Lower lobe of right lung (tissue), 2 donors: Measurements from ENCODE around the gene FHIT. TPM values are rescaled to one million over a fixed set of nuclear protein-coding genes. Genes with fewer than 3 reads are reported as not detected.

Experiments used
- ATAC-seq, 2 donors: fragments of 200-7000 bp; cut with Tn5 transposase; one replicate each; pipeline ENCODE4 v1.9.1; 2020 to 2022; ENCODE audit warnings: mild to moderate bottlenecking in 2 of 2, moderate library complexity in 2 of 2
- DNase-seq: peaks from one replicate; pipeline ENCODE4 v3.0.0-alpha.2; 2020
- H3K27ac ChIP-seq: fragments of 200-600 bp; one replicate; pipeline ENCODE4 v1.8.0; 2022
- H3K27me3 ChIP-seq: fragments of 200-600 bp; one replicate; pipeline ENCODE4 v1.8.0; 2022; ENCODE audit warnings: low read depth
- H3K36me3 ChIP-seq: fragments of 200-600 bp; one replicate; pipeline ENCODE4 v1.8.0; 2022; ENCODE audit warnings: mild to moderate bottlenecking
- H3K4me1 ChIP-seq: fragments of 200-600 bp; one replicate; pipeline ENCODE4 v1.8.0; 2022
- H3K4me3 ChIP-seq: fragments of 200-600 bp; one replicate; pipeline ENCODE4 v1.8.0; 2022; ENCODE audit warnings: mild to moderate bottlenecking
- H3K9me3 ChIP-seq: fragments of 200-600 bp; one replicate; pipeline ENCODE4 v1.8.0; 2022
- CTCF ChIP-seq: fragments of 200-600 bp; IDR thresholded peaks from one replicate; pipeline ENCODE4 v1.8.0; 2022; ENCODE audit warnings: antibody characterized with exemption, mild to moderate bottlenecking
- intact Hi-C: fragments of 100-400 bp; cut with DNase I; formaldehyde crosslinking; loops from one replicate; pipeline ENCODE4 v1.11.0; 2022
- total RNA-seq: library from RNA; stranded (reverse); fragmentation: NEBNext Ultra II Directional; extraction: Animal tissue kit (Norgen Biotek cat#: 25700); gene quantifications from one replicate; pipeline ENCODE4 v1.2.1, GENCODE V29; 2021
- donor health status: DM: no; HTN: yes; CAD: no; lungs with severe emphysema.

Gene FHIT
- total RNA-seq, 1 donor from 2014 or later = 10.3 TPM

- Histone ChIP-seq H3K9me3 (no peaks in the 10 kb centered on the region), H3K4me1 (peaks cover 7% of the 10 kb centered on the region), H3K36me3 (no peaks in the 10 kb centered on the region), H3K27me3 (no peaks in the 10 kb centered on the region), H3K27ac (no peak overlapping the region), H3K4me3 (no peak overlapping the region)
- no peak for DNase-seq
- TF ChIP-seq CTCF = no peak
- no peak for ATAC-seq
- intact Hi-C loops = no loop called here
Measured at GRCh38 chr3:60609446-60609845, 641.8 kb downstream of the FHIT start.

GRCh38 chr3:60603860-60604259 is 647.4 kb downstream of the FHIT start:
- TF ChIP-seq CTCF = no peak
- H3K4me3 ChIP-seq = no peak overlapping the region
- DNase-seq = no peak
- no peaks in the 10 kb centered on the region for H3K36me3 ChIP-seq
- intact Hi-C loops = no loop called here
- no peak overlapping the region for H3K27ac ChIP-seq
- peak; percentile 65 to 76 for ATAC-seq
- no peaks in the 10 kb centered on the region for H3K9me3 ChIP-seq
- H3K27me3 ChIP-seq = no peaks in the 10 kb centered on the region
- H3K4me1 ChIP-seq = no peaks in the 10 kb centered on the region

- Histone ChIP-seq H3K27me3 (no peaks in the 10 kb centered on the region), H3K4me1 (no peaks in the 10 kb centered on the region), H3K9me3 (no peaks in the 10 kb centered on the region), H3K4me3 (no peak overlapping the region), H3K27ac (no peak overlapping the region), H3K36me3 (no peaks in the 10 kb centered on the region)
- intact Hi-C loops = no loop called here
- ATAC-seq (no peak), DNase-seq (no peak)
- no peak for TF ChIP-seq CTCF
Measured at GRCh38 chr3:60600848-60601247, 650.4 kb downstream of the FHIT start.

GRCh38 chr3:60599586-60599985 is 651.7 kb downstream of the FHIT start:
- H3K27me3 ChIP-seq = no peaks in the 10 kb centered on the region
- no peak for TF ChIP-seq CTCF
- no peak overlapping the region for H3K27ac ChIP-seq
- intact Hi-C loops = no loop called here
- H3K36me3 ChIP-seq = no peaks in the 10 kb centered on the region
- no peak overlapping the region for H3K4me3 ChIP-seq
- DNase-seq (no peak), ATAC-seq (no peak)
- H3K9me3 ChIP-seq = no peaks in the 10 kb centered on the region
- no peaks in the 10 kb centered on the region for H3K4me1 ChIP-seq

GRCh38 chr3:60598671-60599070 is 652.6 kb downstream of the FHIT start:
- Histone ChIP-seq H3K36me3 (no peaks in the 10 kb centered on the region), H3K4me3 (no peak overlapping the region), H3K4me1 (peaks cover 5% of the 10 kb centered on the region), H3K27ac (no peak overlapping the region), H3K27me3 (no peaks in the 10 kb centered on the region), H3K9me3 (no peaks in the 10 kb centered on the region)
- DNase-seq (no peak), ATAC-seq (no peak)
- TF ChIP-seq CTCF = no peak
- intact Hi-C loops = no loop called here

- ATAC-seq = peak; percentile 56 to 81
- intact Hi-C loops = no loop called here
- Histone ChIP-seq H3K27me3 (no peaks in the 10 kb centered on the region), H3K27ac (no peak overlapping the region), H3K36me3 (no peaks in the 10 kb centered on the region), H3K9me3 (no peaks in the 10 kb centered on the region), H3K4me1 (peaks cover 5% of the 10 kb centered on the region), H3K4me3 (no peak overlapping the region)
- TF ChIP-seq CTCF = no peak
- peak; percentile 77 for DNase-seq
Measured at GRCh38 chr3:60594025-60594424, 657.2 kb downstream of the FHIT start.
